ENCODE measurements around the gene MTG2. TPM values are rescaled to one million over a fixed set of nuclear protein-coding genes. Genes with fewer than 3 reads are reported as not detected.

MTG2 gene
- total RNA-seq, 1 experiment from 2014 or later = 56.8 TPM

- ChIA-PET CTCF (no interaction called here), POLR2A (no interaction called here)
- in situ Hi-C loops (cut with HindIII; ENCODE audit: low pct_unique_long_range_greater_than_20kb, low sequenced_read_pairs) = no loop called here
- no peak for TF ChIP-seq SIN3A (IDR thresholded peaks at IDR 0.05; ENCODE audit: borderline replicate concordance, insufficient read depth, low read depth, low read length)
- Histone ChIP-seq H3K4me1 (ENCODE audit: control insufficient read depth, insufficient read depth, low read length) (0 out of 2 replicates have a peak, but pooled peaks cover 3% of the 10 kb centered on the region), H3K27ac (ENCODE audit: low read length) (no peak overlapping the region), H3K9me3 (ENCODE audit: control insufficient read depth, insufficient read depth, low read depth, low read length) (no peaks in the 10 kb centered on the region), H3K4me3 (ENCODE audit: low read depth in 2 of 2, low read length in 2 of 2) (no peak overlapping the region), H3K36me3 (ENCODE audit: control insufficient read depth, insufficient read depth, low read length) (peaks cover 4% of the 10 kb centered on the region; the same call in 1 of the 2 replicates), H3K27me3 (ENCODE audit: control insufficient read depth, insufficient read depth, low read length) (no peaks in the 10 kb centered on the region)
- intact Hi-C loops (cut with micrococcal nuclease; ENCODE audit: unreplicated experiment) = no loop called here
- no peak for DNase-seq (ENCODE audit: low read depth, low spot score)
- no TSS peak for BruUV-seq (replicated peaks)
- no peak for ATAC-seq
These were observed 59.3 kb downstream of the MTG2 start for GRCh38 chr20:62242176-62242575.

GRCh38 chr20:62243106-62243505 is 60.3 kb downstream of the MTG2 start:
- DNase-seq (ENCODE audit: low read depth, low spot score) (no peak), ATAC-seq (no peak)
- Histone ChIP-seq H3K27ac (ENCODE audit: low read length) (no peak overlapping the region), H3K9me3 (ENCODE audit: control insufficient read depth, insufficient read depth, low read depth, low read length) (no peaks in the 10 kb centered on the region), H3K27me3 (ENCODE audit: control insufficient read depth, insufficient read depth, low read length) (no peaks in the 10 kb centered on the region), H3K36me3 (ENCODE audit: control insufficient read depth, insufficient read depth, low read length) (peaks cover 4% of the 10 kb centered on the region; the same call in 1 of the 2 replicates), H3K4me3 (ENCODE audit: low read depth in 2 of 2, low read length in 2 of 2) (no peak overlapping the region), H3K4me1 (ENCODE audit: control insufficient read depth, insufficient read depth, low read length) (no peaks in the 10 kb centered on the region)
- no TSS peak for BruUV-seq (replicated peaks)
- no peak for TF ChIP-seq REST (IDR thresholded peaks at IDR 0.05; ENCODE audit: insufficient read depth in 1 of 2, low read depth in 2 of 2, low read length in 1 of 2)
- TF ChIP-seq SIN3A (IDR thresholded peaks at IDR 0.05; ENCODE audit: borderline replicate concordance, insufficient read depth, low read depth, low read length) = no peak
- TF ChIP-seq POLR2AphosphoS5 (IDR thresholded peaks at IDR 0.05; ENCODE audit: low read depth, low read length) = no peak
- no peak for TF ChIP-seq TCF7L2 (IDR thresholded peaks at IDR 0.05; ENCODE audit: low read depth, low read length)
- TF ChIP-seq CTCF (IDR thresholded peaks at IDR 0.05) = no peak
- POLR2A ChIA-PET = interaction anchor here (0.6 to 0.7 kb wide), 3 partner anchors 11 to 60 kb away, joined by 3 to 5 read pairs (median 3); no protein-coding TSS in a partner anchor
- in situ Hi-C loops (cut with HindIII; ENCODE audit: low pct_unique_long_range_greater_than_20kb, low sequenced_read_pairs) (no loop called here), intact Hi-C loops (cut with micrococcal nuclease; ENCODE audit: unreplicated experiment) (no loop called here)
- CTCF ChIA-PET = no interaction called here

- no peak overlapping the region for H3K4me3 ChIP-seq (ENCODE audit: low read depth in 2 of 2, low read length in 2 of 2)
- no peak for TF ChIP-seq TCF7L2 (IDR thresholded peaks at IDR 0.05; ENCODE audit: low read depth, low read length)
- no peak for TF ChIP-seq REST (IDR thresholded peaks at IDR 0.05; ENCODE audit: insufficient read depth in 1 of 2, low read depth in 2 of 2, low read length in 1 of 2)
- no peaks in the 10 kb centered on the region for H3K4me1 ChIP-seq (ENCODE audit: control insufficient read depth, insufficient read depth, low read length)
- H3K36me3 ChIP-seq (ENCODE audit: control insufficient read depth, insufficient read depth, low read length) = peaks cover 2% of the 10 kb centered on the region; the same call in 1 of the 2 replicates
- no peak overlapping the region for H3K27ac ChIP-seq (ENCODE audit: low read length)
- CTCF ChIA-PET = no interaction called here
- H3K27me3 ChIP-seq (ENCODE audit: control insufficient read depth, insufficient read depth, low read length) = no peaks in the 10 kb centered on the region
- in situ Hi-C loops (cut with HindIII; ENCODE audit: low pct_unique_long_range_greater_than_20kb, low sequenced_read_pairs) = no loop called here
- POLR2A ChIA-PET = interaction anchor here (0.6 kb wide), 1 partner anchor 200 kb away, joined by 3 read pairs; no protein-coding TSS in a partner anchor
- intact Hi-C loops (cut with micrococcal nuclease; ENCODE audit: unreplicated experiment) = no loop called here
- ATAC-seq (no peak), DNase-seq (ENCODE audit: low read depth, low spot score) (no peak)
- no TSS peak for BruUV-seq (replicated peaks)
- no peaks in the 10 kb centered on the region for H3K9me3 ChIP-seq (ENCODE audit: control insufficient read depth, insufficient read depth, low read depth, low read length)
These were observed 61.2 kb downstream of the MTG2 start for GRCh38 chr20:62243906-62244515.
